Fibroblast of lung (primary cell): ENCODE data around the gene ZSCAN9. TPM values are rescaled to one million over a fixed set of nuclear protein-coding genes. Genes with fewer than 3 reads are reported as not detected.

Source experiments
- DNase-seq, 2 donors: peaks; one replicate each; pipeline versions ENCODE4 v3.0.0 to v3.0.0-alpha.2; 2010; ENCODE audit warnings: low read depth in 2 of 2
- H2AFZ ChIP-seq: 2 replicates; pipeline ENCODE4 v1.5.1; 2012; ENCODE audit warnings: low read length, control low read depth, inconsistent platforms
- H3K27ac ChIP-seq: 2 replicates; pipeline ENCODE4 v1.5.1; 2011; ENCODE audit warnings: low read length, control low read depth; ENCODE audit not compliant: insufficient read depth
- H3K27me3 ChIP-seq: 2 replicates; pipeline ENCODE4 v1.5.1; 2011; ENCODE audit warnings: mild to moderate bottlenecking, low read length; ENCODE audit not compliant: control insufficient read depth, insufficient read depth
- H3K36me3 ChIP-seq: 2 replicates; pipeline ENCODE4 v1.5.1; 2011; ENCODE audit warnings: low read length; ENCODE audit not compliant: control insufficient read depth, insufficient read depth
- H3K4me1 ChIP-seq: 2 replicates; pipeline ENCODE4 v1.5.1; 2011; ENCODE audit warnings: low read length; ENCODE audit not compliant: control insufficient read depth, insufficient read depth; ENCODE audit errors: extremely low read depth
- H3K4me2 ChIP-seq: 2 replicates; pipeline ENCODE4 v1.5.1; 2011; ENCODE audit warnings: low read length, control low read depth; ENCODE audit not compliant: insufficient read depth; ENCODE audit errors: extremely low read depth
- H3K4me3 ChIP-seq, 4 experiments: fragments of 200-600 bp in 1 of 4; sonication (generic) in 1 of 4; replicated peaks in 1 of 4; 2 replicates each; pipeline ENCODE4 v1.5.1; 2011 to 2016; ENCODE audit warnings: low read length in 4 of 4, low read depth in 3 of 4, mild to moderate bottlenecking in 3 of 4, control low read depth in 2 of 4, inconsistent platforms in 1 of 4, mixed read lengths in 1 of 4; ENCODE audit not compliant: insufficient read depth in 1 of 4; ENCODE audit errors: control extremely low read depth in 1 of 4
- H3K79me2 ChIP-seq: 2 replicates; pipeline ENCODE4 v1.5.1; 2012; ENCODE audit warnings: mild to moderate bottlenecking, low read length, inconsistent platforms; ENCODE audit not compliant: control insufficient read depth, insufficient read depth
- H3K9ac ChIP-seq: 2 replicates; pipeline ENCODE4 v1.5.1; 2011; ENCODE audit warnings: mild to moderate bottlenecking, low read length, control low read depth; ENCODE audit not compliant: insufficient read depth
- H3K9me3 ChIP-seq: 2 replicates; pipeline ENCODE4 v1.5.1; 2012; ENCODE audit warnings: low read depth, low read length; ENCODE audit not compliant: control insufficient read depth, insufficient read depth
- H4K20me1 ChIP-seq: 2 replicates; pipeline ENCODE4 v1.5.1; 2011; ENCODE audit warnings: low read length; ENCODE audit not compliant: control insufficient read depth, insufficient read depth; ENCODE audit errors: extremely low read depth
- EZH2 ChIP-seq: IDR thresholded peaks from 2 replicates; pipeline ENCODE4 v1.5.1; 2012; ENCODE audit warnings: low read length, control low read depth, mild to moderate bottlenecking; ENCODE audit errors: missing control alignments
- polyA plus RNA-seq, 2 donors: library from polyadenylated mRNA; depleted of rRNA in 1 of 2; stranded (reverse) in 1 of 2; unstranded in 1 of 2; fragments of >200 nt; gene quantifications; 2 replicates each; pipeline ENCODE4 v1.2.1, GENCODE V29; 2011 to 2012; ENCODE audit warnings: missing spikeins in 1 of 2
- total RNA-seq: library from RNA; depleted of rRNA; stranded (reverse); fragments of >200 nt; gene quantifications from 2 replicates; pipeline ENCODE4 v1.2.1, GENCODE V29; 2014
- TF ChIP-seq, protein P1 (sequence below), 2 donors: IDR thresholded peaks in 1 of 2; conservative IDR thresholded peaks in 1 of 2; 1 replicate in 1 of 2; 2 replicates in 1 of 2; pipeline ENCODE4 v1.5.1; 2011 to 2012; ENCODE audit warnings: low read length in 2 of 2, control low read depth in 1 of 2, inconsistent platforms in 1 of 2, low read depth in 1 of 2, mild to moderate bottlenecking in 1 of 2

Gene ZSCAN9
- total and polyA plus RNA-seq, 2 donors (not counting 1 experiment from before 2014, with no cell fraction given), result 11.3 to 11.6 TPM

DNA sequence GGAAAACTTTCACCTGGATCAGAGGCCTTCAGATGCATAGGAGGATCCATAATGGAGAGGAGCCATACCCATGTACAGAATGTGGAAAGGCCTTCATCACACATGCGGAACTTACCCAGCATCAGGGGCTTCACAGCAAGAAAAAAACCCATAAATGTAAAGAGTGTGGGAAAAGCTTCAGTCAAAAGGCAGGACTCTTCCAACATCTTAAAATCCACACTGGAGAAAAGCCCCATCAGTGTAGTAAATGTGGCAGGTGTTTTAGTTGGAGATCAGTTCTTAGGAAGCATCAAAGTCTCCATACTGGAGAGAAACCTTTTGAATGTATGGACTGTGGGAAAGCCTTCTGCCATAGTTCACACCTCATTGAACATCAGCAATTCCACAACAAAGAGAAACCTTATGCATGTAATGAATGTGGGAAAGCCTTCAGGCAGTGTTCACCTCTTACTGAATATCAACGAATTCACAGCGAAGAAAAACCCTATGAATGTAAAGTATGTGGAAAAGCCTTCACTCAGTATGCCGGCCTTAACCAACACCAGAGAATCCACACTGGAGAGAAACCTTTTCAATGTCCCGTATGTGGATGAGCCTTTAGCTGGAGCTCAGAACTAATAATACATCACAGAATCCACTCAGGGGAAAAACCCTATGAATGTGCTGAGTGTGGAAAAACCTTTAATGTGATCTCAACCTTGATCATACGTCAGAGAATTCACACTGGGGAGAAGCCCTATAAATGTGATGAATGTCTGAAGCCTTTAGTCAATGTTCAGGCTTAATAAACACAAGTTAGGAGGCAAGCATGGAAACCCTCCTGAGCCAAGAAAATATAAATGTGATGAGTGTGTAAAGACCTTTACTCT lies 36.7 kb upstream of the ZSCAN9 start:
- Histone ChIP-seq H4K20me1 (no peaks in the 10 kb centered on the region), H2AFZ (no peak overlapping the region), H3K4me3 (no peak overlapping the region), H3K9ac (no peak overlapping the region), H3K36me3 (no peaks in the 10 kb centered on the region), H3K79me2 (no peaks in the 10 kb centered on the region), H3K4me2 (no peak overlapping the region), H3K27me3 (no peaks in the 10 kb centered on the region), H3K27ac (no peak overlapping the region), H3K9me3 (no peaks in the 10 kb centered on the region), H3K4me1 (no peaks in the 10 kb centered on the region)
- TF ChIP-seq, protein P1, sequence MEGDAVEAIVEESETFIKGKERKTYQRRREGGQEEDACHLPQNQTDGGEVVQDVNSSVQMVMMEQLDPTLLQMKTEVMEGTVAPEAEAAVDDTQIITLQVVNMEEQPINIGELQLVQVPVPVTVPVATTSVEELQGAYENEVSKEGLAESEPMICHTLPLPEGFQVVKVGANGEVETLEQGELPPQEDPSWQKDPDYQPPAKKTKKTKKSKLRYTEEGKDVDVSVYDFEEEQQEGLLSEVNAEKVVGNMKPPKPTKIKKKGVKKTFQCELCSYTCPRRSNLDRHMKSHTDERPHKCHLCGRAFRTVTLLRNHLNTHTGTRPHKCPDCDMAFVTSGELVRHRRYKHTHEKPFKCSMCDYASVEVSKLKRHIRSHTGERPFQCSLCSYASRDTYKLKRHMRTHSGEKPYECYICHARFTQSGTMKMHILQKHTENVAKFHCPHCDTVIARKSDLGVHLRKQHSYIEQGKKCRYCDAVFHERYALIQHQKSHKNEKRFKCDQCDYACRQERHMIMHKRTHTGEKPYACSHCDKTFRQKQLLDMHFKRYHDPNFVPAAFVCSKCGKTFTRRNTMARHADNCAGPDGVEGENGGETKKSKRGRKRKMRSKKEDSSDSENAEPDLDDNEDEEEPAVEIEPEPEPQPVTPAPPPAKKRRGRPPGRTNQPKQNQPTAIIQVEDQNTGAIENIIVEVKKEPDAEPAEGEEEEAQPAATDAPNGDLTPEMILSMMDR (conservative IDR thresholded peaks at IDR 0.05 in 1 of 2, IDR thresholded peaks at IDR 0.05 in 1 of 2; ENCODE audit: low read depth in 1 of 2, low read length in 2 of 2), result no peak
- no peak for TF ChIP-seq EZH2
- no peak for DNase-seq

DNA sequence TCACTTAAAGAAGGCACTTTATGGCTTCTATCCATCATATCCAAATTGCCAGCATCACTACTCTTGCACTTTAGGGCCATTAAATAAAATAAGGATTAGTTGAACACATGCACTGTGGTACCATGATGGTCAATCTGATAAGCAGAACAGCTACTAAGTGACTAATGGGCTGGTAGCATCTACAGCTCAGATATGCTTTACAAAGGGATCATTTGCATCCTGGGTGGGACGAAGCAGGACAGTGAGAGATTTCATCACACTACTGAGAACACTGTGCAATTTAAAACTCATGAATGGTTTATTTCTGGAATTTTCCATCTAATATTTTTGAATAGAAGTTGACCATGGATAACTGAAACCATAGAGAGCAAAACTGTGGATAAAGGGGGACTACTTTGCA lies 25.1 kb upstream of the ZSCAN9 start:
- Histone ChIP-seq H3K9ac (no peak overlapping the region), H3K4me1 (no peaks in the 10 kb centered on the region), H3K9me3 (no peaks in the 10 kb centered on the region), H3K27me3 (peaks cover 2% of the 10 kb centered on the region), H3K4me3 (no peak overlapping the region), H3K27ac (no peak overlapping the region), H3K4me2 (no peak overlapping the region), H4K20me1 (no peaks in the 10 kb centered on the region), H2AFZ (no peak overlapping the region), H3K79me2 (no peaks in the 10 kb centered on the region), H3K36me3 (no peaks in the 10 kb centered on the region)
- DNase-seq, result no peak
- TF ChIP-seq EZH2, result no peak
- TF ChIP-seq, protein P1 (conservative IDR thresholded peaks at IDR 0.05 in 1 of 2, IDR thresholded peaks at IDR 0.05 in 1 of 2; ENCODE audit: low read depth in 1 of 2, low read length in 2 of 2), result no peak

DNA sequence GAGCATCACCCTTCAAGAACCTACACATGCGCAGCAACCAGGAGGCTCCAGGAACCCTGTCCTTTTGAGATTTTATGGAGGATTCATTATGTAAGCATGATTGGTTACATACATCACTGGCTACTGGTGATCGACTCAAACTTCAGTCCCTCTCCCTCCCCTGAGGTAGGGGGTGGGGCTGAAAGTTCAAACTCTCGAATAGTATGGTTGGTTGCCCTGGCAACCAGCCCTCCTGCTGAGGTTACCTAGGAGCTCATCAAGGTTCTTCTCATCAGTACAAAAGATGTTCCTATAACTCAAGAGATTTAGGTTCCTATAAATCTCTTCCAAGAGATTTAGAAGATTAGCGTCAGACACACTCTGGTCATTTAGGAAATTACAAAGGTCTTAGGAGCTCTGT lies 21.9 kb upstream of the ZSCAN9 start:
- Histone ChIP-seq H3K36me3 (no peaks in the 10 kb centered on the region), H4K20me1 (no peaks in the 10 kb centered on the region), H3K4me3 (no peak overlapping the region), H3K9ac (no peak overlapping the region), H3K79me2 (no peaks in the 10 kb centered on the region), H3K4me1 (no peaks in the 10 kb centered on the region), H2AFZ (no peak overlapping the region), H3K9me3 (no peaks in the 10 kb centered on the region), H3K4me2 (no peak overlapping the region), H3K27me3 (peaks cover 7% of the 10 kb centered on the region), H3K27ac (no peak overlapping the region)
- DNase-seq, result no peak
- TF ChIP-seq EZH2, result no peak
